Tibial artery (tissue), 4 donors: ENCODE measurements around the gene NUDT1.

Experiments used
- DNase-seq, 2 donors: peaks; one replicate each; pipeline ENCODE4 v3.0.0-alpha.2; 2019
- H3K27ac ChIP-seq, 2 donors: fragments of 200-600 bp; sonication (generic) in 1 of 2; 1 replicate in 1 of 2; 2 replicates in 1 of 2; pipeline ENCODE4 v1.5.1; 2018 to 2019; ENCODE audit warnings: mild to moderate bottlenecking in 1 of 2
- H3K27me3 ChIP-seq, 2 donors: fragments of 200-600 bp; sonication (generic) in 1 of 2; one replicate each; pipeline versions ENCODE4 v1.5.1 to v1.6.0; 2016 to 2019
- H3K36me3 ChIP-seq, 3 donors: fragments of 200-600 bp; sonication (generic) in 2 of 3; one replicate each; pipeline ENCODE4 v1.5.1; 2016 to 2019; ENCODE audit warnings: mild to moderate bottlenecking in 2 of 3
- H3K4me1 ChIP-seq, 4 donors: fragments of 200-600 bp; sonication (generic) in 2 of 4; 1 replicate in 3 of 4; 2 replicates in 1 of 4; pipeline ENCODE4 v1.5.1; 2016 to 2019
- H3K4me3 ChIP-seq, 2 donors: fragments of 200-600 bp; sonication (generic) in 1 of 2; 1 replicate in 1 of 2; 2 replicates in 1 of 2; pipeline ENCODE4 v1.5.1; 2018 to 2019; ENCODE audit warnings: mild to moderate bottlenecking in 2 of 2
- H3K9me3 ChIP-seq, 3 donors: fragments of 200-600 bp; sonication (generic) in 1 of 3; one replicate each; pipeline ENCODE4 v1.5.1; 2016 to 2019
- intact Hi-C: fragments of 100-400 bp; cut with DNase I; formaldehyde crosslinking; loops from one replicate; pipeline ENCODE4 v1.15.0; 2023; ENCODE audit warnings: low total_unique reads
- TF ChIP-seq, protein P1 (sequence below), 2 experiments: fragments of 200-600 bp in 1 of 2; fragments of 450-650 bp in 1 of 2; IDR thresholded peaks; one replicate each; pipeline ENCODE4 v1.5.1; 2017 to 2019; ENCODE audit warnings: antibody characterized with exemption in 2 of 2, mild to moderate bottlenecking in 1 of 2, moderate library complexity in 1 of 2

NUDT1 gene

DNA sequence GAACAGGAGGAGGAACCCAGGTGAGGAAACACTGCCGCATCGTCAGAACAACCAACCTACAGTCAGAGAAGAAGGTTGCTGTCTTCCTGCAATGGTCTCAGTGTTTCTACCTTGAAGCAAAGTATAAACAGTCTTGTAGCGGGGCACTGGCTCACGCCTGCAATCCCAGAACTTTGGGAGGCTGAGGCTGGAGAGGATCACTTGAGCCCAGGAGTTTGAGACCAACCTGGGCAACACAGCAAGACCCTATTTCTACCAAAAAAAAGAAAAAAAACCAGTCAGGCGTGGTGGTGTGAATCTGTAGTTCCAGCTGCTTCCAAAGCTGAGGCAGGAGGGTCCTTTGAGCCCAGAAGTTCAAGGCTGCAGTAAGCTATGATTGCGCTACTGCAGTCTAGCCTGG, 48.9 kb downstream of the NUDT1 start:
- Histone ChIP-seq H3K9me3 (no peaks in the 10 kb centered on the region), H3K27me3 (no peaks in the 10 kb centered on the region), H3K4me1 (no peaks in the 10 kb centered on the region), H3K27ac (no peak overlapping the region), H3K36me3 (no peaks in the 10 kb centered on the region), H3K4me3 (no peak overlapping the region)
- intact Hi-C loops, result no loop called here
- DNase-seq, result no peak
- TF ChIP-seq, protein P1, sequence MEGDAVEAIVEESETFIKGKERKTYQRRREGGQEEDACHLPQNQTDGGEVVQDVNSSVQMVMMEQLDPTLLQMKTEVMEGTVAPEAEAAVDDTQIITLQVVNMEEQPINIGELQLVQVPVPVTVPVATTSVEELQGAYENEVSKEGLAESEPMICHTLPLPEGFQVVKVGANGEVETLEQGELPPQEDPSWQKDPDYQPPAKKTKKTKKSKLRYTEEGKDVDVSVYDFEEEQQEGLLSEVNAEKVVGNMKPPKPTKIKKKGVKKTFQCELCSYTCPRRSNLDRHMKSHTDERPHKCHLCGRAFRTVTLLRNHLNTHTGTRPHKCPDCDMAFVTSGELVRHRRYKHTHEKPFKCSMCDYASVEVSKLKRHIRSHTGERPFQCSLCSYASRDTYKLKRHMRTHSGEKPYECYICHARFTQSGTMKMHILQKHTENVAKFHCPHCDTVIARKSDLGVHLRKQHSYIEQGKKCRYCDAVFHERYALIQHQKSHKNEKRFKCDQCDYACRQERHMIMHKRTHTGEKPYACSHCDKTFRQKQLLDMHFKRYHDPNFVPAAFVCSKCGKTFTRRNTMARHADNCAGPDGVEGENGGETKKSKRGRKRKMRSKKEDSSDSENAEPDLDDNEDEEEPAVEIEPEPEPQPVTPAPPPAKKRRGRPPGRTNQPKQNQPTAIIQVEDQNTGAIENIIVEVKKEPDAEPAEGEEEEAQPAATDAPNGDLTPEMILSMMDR (IDR thresholded peaks at IDR 0.05), result no peak

DNA sequence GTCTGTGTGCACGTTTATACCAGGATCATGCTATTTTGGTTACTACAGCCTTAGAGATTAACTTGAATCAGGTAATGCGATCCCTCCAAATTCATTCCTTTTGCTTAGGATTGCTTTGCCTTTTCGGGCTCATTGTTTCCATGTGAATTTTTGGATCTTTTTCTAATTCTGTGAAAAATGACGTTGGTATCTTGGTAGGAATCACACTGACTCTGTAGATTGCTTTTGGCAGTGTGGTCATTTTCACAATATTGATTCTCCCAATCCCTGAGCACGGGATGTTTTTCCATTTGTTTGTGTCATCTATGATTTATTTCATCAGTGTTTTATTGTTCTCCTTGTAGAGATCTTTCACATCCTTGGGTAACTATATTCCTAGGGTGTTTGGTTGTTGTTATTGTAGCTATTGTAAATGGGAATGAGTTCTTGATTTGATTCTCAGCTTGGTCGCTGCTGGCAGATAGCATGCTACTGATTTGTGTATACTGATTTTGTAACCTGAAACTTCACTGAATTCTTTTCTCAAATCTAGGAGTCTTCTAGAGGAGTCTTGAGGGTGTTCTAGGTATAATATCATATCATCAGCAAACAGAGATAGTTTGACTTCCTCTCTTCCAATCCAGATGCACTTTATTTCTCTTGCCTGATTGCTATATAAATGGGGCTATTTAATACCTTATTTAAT, 54.1 kb downstream of the NUDT1 start:
- DNase-seq, result no peak
- intact Hi-C loops, result no loop called here
- no peak overlapping the region for H3K27ac ChIP-seq

DNA sequence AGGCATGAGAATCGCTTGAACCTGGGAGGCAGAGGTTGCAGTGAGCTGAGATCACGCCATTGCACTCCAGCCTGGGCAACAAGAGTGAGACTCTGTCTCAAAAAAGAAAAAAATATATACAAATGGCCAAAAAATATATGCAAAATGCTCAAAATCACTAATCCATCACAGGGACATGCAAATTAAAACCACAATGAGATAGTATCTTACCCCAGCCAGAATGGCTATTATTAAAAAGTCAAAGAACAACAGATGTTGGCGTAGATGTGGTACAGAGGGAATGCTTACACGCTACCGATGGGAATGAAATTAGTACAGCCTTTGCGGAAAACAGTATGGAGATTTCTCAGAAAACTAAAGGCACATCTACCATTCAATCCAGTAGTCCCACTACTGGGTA, 54.8 kb downstream of the NUDT1 start:
- Histone ChIP-seq H3K4me1 (peaks cover 0 to 6% (median 2%) of the 10 kb centered on the region in 4 donors), H3K27me3 (no peaks in the 10 kb centered on the region), H3K27ac (no peak overlapping the region), H3K9me3 (no peaks in the 10 kb centered on the region), H3K36me3 (no peaks in the 10 kb centered on the region), H3K4me3 (no peak overlapping the region)
- TF ChIP-seq, protein P1 (IDR thresholded peaks at IDR 0.05), result no peak
- no peak for DNase-seq
- intact Hi-C loops, result no loop called here

More for the DNA sequence above, 54.1 kb downstream of the NUDT1 start:
- H3K4me3 ChIP-seq, result no peak overlapping the region
- no peaks in the 10 kb centered on the region for H3K9me3 ChIP-seq
- peaks cover 0 to 6% (median 2%) of the 10 kb centered on the region in 4 donors for H3K4me1 ChIP-seq
- no peaks in the 10 kb centered on the region for H3K27me3 ChIP-seq
- TF ChIP-seq, protein P1 (IDR thresholded peaks at IDR 0.05), result no peak
- no peaks in the 10 kb centered on the region for H3K36me3 ChIP-seq

DNA sequence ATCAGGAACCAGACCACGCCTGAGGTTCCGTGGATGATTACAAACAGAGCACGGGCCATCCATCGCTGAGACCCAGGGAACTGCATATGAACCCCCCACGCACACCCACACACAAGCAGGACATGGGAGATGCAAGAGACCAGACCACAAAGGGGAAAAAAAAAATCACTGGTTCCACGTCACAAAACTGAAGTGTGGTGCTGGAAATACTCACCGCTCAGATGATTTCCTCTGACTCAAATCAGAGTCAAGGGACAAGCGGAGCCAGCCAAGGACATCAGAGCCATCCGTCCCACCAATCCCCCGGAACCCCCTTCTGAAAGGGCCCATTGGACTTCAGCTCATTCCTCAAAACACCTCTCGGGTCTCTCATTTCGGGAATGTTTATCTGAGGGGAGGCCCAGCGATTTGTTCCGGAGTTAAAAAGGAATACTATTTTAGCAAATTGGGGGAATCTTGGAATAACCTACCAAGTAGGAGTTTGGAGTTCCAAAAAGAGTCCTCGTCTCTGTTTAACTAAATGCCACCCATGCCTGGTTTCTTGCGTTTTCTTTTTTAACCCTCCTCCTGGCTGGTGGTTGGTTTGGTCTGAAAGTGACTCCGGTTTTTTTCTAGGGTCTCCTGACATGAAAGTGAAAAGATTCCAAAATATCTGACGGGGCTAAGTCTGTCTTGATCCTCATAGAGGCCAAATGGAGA, 57.3 kb downstream of the NUDT1 start:
- Histone ChIP-seq H3K27ac (peak overlapping the region; percentile 40 to 49), H3K9me3 (no peaks in the 10 kb centered on the region), H3K36me3 (no peaks in the 10 kb centered on the region), H3K4me3 (peak overlapping the region in 1 of 2 donors; percentile 10), H3K27me3 (no peaks in the 10 kb centered on the region), H3K4me1 (peaks cover 0 to 6% (median 2%) of the 10 kb centered on the region in 4 donors)
- TF ChIP-seq, protein P1 (IDR thresholded peaks at IDR 0.05), result no peak
- DNase-seq, result peak in 1 of 2 donors; percentile 55
- intact Hi-C loops, result no loop called here

DNA sequence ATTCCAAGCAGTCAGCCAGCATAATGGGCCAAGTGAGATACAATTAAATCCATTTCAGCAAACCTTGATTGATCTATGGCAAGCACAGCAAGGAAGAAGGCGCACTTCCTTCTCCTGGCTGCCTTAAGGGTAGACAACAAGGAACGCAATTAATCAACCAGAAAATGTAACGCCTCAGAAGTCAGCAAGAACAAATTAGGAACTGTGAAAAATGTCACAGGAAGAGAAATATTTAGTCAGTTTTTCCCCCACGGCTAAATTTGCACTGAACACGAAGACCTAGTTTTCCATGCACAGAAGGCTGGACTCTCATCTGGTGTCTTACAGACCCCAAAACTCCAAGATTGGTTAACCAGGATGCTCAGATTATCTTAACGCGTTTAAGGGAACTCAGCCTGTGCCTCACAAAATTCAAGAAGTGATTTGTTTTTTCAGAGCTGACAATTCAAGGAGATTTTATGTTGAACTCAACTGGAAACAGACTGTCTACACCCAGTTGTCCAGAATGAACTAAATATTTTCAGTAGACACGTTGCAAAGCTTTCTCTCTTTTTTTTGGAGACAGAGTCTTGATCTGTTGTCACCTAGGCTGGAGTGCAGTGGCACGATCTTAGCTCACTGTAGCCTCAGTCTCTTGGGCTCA, 58.0 kb downstream of the NUDT1 start:
- Histone ChIP-seq H3K4me3 (peak overlapping the region in 1 of 2 donors; percentile 10), H3K4me1 (peaks cover 0 to 6% (median 2%) of the 10 kb centered on the region in 4 donors), H3K9me3 (no peaks in the 10 kb centered on the region), H3K27me3 (no peaks in the 10 kb centered on the region), H3K36me3 (no peaks in the 10 kb centered on the region), H3K27ac (peak overlapping the region; percentile 40 to 49)
- intact Hi-C loops, result no loop called here
- no peak for DNase-seq
- TF ChIP-seq, protein P1 (IDR thresholded peaks at IDR 0.05), result no peak
